Epithelial cell of proximal tubule (primary cell): ENCODE results near the gene OTOS. TPM values are rescaled to one million over a fixed set of nuclear protein-coding genes. Genes with fewer than 3 reads are reported as not detected.

Experiments used
- DNase-seq: peaks from one replicate; pipeline ENCODE4 v3.0.0-alpha.2; 2011; ENCODE audit warnings: low read depth
- H3K4me3 ChIP-seq: 2 replicates; pipeline ENCODE4 v1.5.1; 2011; ENCODE audit warnings: low read depth, mild to moderate bottlenecking, low read length
- CTCF ChIP-seq: conservative IDR thresholded peaks from 2 replicates; pipeline ENCODE4 v1.5.1; 2012; ENCODE audit warnings: low read depth, mild to moderate bottlenecking, low read length
- total RNA-seq: library from RNA; depleted of rRNA; stranded (reverse); fragments of >200 nt; gene quantifications from 2 replicates; pipeline ENCODE4 v1.2.3, GENCODE V29; 2015

The OTOS gene
- total RNA-seq, 1 donor from 2014 or later, result not detected

GRCh38 chr2:240146141-240146561 lies 5.7 kb upstream of the OTOS start:
- no peak for TF ChIP-seq CTCF
- H3K4me3 ChIP-seq, result no peak overlapping the region
- DNase-seq, result no peak

DNA sequence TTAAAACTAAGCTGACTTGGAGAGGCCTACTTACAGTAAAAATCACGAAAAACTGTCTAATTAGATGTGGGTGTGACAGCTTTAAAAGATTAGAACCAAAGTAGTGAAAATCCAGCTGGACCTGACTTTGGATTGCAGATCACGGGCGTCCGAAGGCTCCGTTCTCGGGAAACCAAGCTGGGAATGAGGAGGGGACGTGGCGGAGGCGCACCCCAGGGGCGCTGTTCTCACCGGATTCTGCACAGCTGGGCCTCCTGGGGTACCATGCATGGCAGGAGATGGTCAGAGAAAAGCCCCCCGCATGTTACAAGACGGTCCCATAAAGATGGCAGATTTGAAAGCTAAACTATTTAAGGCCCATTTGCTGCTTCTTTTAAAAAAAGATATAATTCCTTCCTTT lies 5.0 kb upstream of the OTOS start:
- H3K4me3 ChIP-seq, result no peak overlapping the region
- TF ChIP-seq CTCF, result no peak

GRCh38 chr2:240144649-240145261 lies 4.3 kb upstream of the OTOS start:
- no peak for DNase-seq
- TF ChIP-seq CTCF, result no peak
- no peak overlapping the region for H3K4me3 ChIP-seq

More for the DNA sequence above, 5.0 kb upstream of the OTOS start:
- DNase-seq, result no peak

GRCh38 chr2:240143801-240144648 lies 3.6 kb upstream of the OTOS start:
- no peak for DNase-seq
- no peak overlapping the region for H3K4me3 ChIP-seq
- TF ChIP-seq CTCF, result peak; percentile 87

GRCh38 chr2:240143276-240143675 lies 2.8 kb upstream of the OTOS start:
- no peak for TF ChIP-seq CTCF
- DNase-seq, result no peak
- no peak overlapping the region for H3K4me3 ChIP-seq

GRCh38 chr2:240142859-240143258 lies 2.4 kb upstream of the OTOS start:
- no peak for TF ChIP-seq CTCF
- H3K4me3 ChIP-seq, result no peak overlapping the region
- DNase-seq, result no peak

- no peak overlapping the region for H3K4me3 ChIP-seq
- no peak for DNase-seq
- TF ChIP-seq CTCF, result no peak
Observed at GRCh38 chr2:240142256-240142775, 1.9 kb upstream of the OTOS start.
